ENCODE data around the gene PRM1.

- TF ChIP-seq CTCF (conservative IDR thresholded peaks at IDR 0.05; ENCODE audit: low read depth, low read length) = no peak
- TF ChIP-seq EZH2 (IDR thresholded peaks at IDR 0.05; ENCODE audit: borderline replicate concordance, low read depth, low read length, poor library complexity, severe bottlenecking) = no peak
These were observed 19.4 kb upstream of the PRM1 start for GRCh38 chr16:11300560-11300892.
